Measurements from ENCODE around the gene OR51G1. TPM values are rescaled to one million over a fixed set of nuclear protein-coding genes. Genes with fewer than 3 reads are reported as not detected.

The OR51G1 gene, protein sequence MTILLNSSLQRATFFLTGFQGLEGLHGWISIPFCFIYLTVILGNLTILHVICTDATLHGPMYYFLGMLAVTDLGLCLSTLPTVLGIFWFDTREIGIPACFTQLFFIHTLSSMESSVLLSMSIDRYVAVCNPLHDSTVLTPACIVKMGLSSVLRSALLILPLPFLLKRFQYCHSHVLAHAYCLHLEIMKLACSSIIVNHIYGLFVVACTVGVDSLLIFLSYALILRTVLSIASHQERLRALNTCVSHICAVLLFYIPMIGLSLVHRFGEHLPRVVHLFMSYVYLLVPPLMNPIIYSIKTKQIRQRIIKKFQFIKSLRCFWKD
- not detected in 5 replicates for total RNA-seq (2022; extraction: Qiagen RNA extraction; ENCODE audit: low read depth)

DNA sequence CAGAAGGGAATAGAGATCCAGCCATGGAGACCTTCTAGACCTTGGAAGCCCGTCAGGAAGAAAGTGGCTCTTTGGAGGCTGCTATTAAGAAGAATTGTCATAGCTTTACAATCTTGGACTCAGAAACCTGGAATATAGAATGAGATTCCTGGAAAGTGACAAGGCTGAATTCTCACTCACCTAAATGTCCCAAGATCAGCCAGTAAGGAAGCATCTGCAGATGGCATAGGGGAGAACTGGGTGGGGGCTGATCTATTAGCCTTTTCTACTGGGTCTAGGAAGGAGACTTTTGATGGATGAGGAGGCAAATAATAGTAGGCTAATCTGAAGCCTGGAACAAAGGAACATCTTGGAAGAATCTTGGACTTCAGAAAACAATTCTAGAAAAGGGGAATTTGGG, at the start of gene OR51G1:
Gene OR51G1 (minus strand): TSS at position 101 of the 400 bp plus-strand sequence. CDS start 0 bp downstream, at position 101.

DNA sequence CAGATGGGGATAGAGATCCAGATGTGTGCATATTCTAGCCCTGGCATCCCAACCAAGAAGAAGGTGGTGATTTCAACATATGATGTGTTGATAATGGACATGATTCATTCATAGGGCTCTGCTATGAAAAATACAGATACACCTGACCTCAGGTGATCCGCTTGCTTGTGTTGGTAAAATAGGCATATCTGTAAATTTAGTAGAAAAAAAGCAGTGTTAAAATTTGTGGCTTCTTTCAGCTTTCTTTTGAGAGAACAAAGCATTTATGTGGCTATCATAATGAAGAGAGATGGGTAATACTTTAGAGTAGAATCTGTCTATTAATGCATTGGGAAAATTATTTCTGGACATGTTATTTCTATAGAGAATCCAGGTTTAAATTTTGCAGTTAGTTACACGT, 31.5 kb upstream of the OR51G1 start, which contains the start of gene OR51A2:
Gene OR51A2 (minus strand): TSS at position 101 of the 400 bp plus-strand sequence. CDS start 0 bp downstream, at position 101.

DNA sequence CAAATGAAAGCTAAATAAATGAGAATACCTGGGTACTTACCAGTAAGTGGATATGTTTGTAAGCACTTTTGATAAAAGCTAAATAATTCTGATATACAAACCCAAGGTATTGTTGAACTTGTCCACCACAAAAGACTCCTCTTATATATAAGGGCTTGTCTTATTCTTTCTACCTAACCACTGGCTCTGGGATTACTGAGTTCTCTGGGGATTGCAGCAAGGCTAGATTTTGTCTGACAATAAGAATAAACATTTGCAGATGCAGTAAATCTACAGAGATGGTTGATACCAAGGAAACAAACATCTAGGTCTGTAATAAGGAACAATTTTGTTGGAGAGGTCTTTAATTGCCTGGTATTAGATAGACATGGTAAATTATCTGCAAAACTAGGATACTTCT, 23.4 kb upstream of the OR51G1 start, which contains the start of gene OR51A4:
Gene OR51A4 (minus strand): TSS at position 101 of the 400 bp plus-strand sequence. CDS start 505 bp downstream, outside the sequence.

DNA sequence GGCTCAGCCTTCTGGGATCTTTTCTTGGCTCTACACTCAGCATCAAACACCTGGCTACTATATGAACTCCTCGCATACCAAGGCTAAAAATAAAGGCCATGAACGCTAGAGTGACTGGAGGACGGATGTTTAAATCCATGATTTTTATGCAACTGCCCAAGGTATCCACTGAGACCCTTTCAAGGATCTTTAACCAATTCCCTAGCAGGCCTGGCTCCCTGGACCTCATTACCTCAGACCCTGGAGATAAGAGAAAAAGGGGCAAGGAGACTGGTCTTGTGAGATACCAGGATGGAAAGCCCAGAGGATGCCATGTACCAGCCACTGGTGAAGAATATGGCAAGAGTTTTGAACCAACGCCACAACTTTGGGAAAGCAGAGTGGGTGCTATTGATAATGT, 4.9 kb downstream of the OR51G1 start, which contains the start of gene OR51G2:
Gene OR51G2 (minus strand): TSS at position 101 of the 400 bp plus-strand sequence. CDS start 3,687 bp downstream, outside the sequence.

DNA sequence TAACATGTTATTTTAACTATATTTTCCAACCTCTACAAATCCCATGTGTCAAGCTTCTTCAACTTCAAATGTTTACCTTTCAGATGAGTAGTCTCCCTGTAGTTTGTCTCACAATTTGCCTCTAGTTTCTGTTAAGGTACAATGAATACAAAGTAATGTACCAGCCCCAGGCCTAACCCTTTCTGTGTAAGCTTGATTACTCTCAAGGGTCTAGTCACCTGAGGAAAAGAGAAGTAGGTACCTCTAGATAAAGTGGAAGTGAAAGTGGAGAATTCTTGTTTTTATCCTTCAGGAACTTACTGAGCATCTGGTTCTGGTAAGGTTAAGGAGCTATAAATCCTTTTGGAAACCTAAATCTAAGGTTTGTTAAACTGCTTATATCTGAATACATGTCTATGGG, 20.7 kb downstream of the OR51G1 start, which contains the start of gene OR51A7:
Gene OR51A7 (plus strand): TSS at position 300 of the 400 bp plus-strand sequence. CDS start 3,587 bp downstream, outside the sequence.

DNA sequence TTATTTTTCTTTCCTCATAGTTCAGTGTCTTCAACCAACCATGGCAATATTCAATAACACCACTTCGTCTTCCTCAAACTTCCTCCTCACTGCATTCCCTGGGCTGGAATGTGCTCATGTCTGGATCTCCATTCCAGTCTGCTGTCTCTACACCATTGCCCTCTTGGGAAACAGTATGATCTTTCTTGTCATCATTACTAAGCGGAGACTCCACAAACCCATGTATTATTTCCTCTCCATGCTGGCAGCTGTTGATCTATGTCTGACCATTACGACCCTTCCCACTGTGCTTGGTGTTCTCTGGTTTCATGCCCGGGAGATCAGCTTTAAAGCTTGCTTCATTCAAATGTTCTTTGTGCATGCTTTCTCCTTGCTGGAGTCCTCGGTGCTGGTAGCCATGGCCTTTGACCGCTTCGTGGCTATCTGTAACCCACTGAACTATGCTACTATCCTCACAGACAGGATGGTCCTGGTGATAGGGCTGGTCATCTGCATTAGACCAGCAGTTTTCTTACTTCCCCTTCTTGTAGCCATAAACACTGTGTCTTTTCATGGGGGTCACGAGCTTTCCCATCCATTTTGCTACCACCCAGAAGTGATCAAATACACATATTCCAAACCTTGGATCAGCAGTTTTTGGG, 42.2 kb downstream of the OR51G1 start, which contains the start of gene OR51T1:
Gene OR51T1 (plus strand): TSS at position 41 of the 641 bp plus-strand sequence. CDS start 0 bp downstream, at position 41.

Other genes starting within 250 kb of the OR51G1 start
- gene OR51E2, start 226.5 kb downstream of the OR51G1 start, total RNA-seq (2022; extraction: Qiagen RNA extraction; ENCODE audit: low read depth), result not detected in 5 replicates
- gene MMP26, start 219.6 kb downstream of the OR51G1 start, total RNA-seq (2022; extraction: Qiagen RNA extraction; ENCODE audit: low read depth), result not detected in 5 replicates
- gene OR51F1, start 154.4 kb downstream of the OR51G1 start, total RNA-seq (2022; extraction: Qiagen RNA extraction; ENCODE audit: low read depth), result not detected in 5 replicates
- gene OR52R1, start 120.0 kb downstream of the OR51G1 start, total RNA-seq (2022; extraction: Qiagen RNA extraction; ENCODE audit: low read depth), result not detected in 5 replicates
- gene OR51F2, start 103.0 kb downstream of the OR51G1 start, total RNA-seq (2022; extraction: Qiagen RNA extraction; ENCODE audit: low read depth), result not detected in 5 replicates
- gene OR51S1, start 75.1 kb downstream of the OR51G1 start, total RNA-seq (2022; extraction: Qiagen RNA extraction; ENCODE audit: low read depth), result not detected in 5 replicates
- not detected in 5 replicates for gene OR51T1, start 42.4 kb downstream of the OR51G1 start, total RNA-seq (2022; extraction: Qiagen RNA extraction; ENCODE audit: low read depth)
- gene OR51A7, start 20.6 kb downstream of the OR51G1 start, total RNA-seq (2022; extraction: Qiagen RNA extraction; ENCODE audit: low read depth), result not detected in 5 replicates
- not detected in 5 replicates for gene OR51G2, start 5.0 kb downstream of the OR51G1 start, total RNA-seq (2022; extraction: Qiagen RNA extraction; ENCODE audit: low read depth)
- gene OR51A4, start 23.3 kb upstream of the OR51G1 start, total RNA-seq (2022; extraction: Qiagen RNA extraction; ENCODE audit: low read depth), result not detected in 5 replicates
- not detected in 5 replicates for gene OR51A2, start 31.4 kb upstream of the OR51G1 start, total RNA-seq (2022; extraction: Qiagen RNA extraction; ENCODE audit: low read depth)
- gene OR51L1, start 70.5 kb upstream of the OR51G1 start, total RNA-seq (2022; extraction: Qiagen RNA extraction; ENCODE audit: low read depth), result not detected in 5 replicates
- not detected in 5 replicates for gene OR52J3, start 122.2 kb upstream of the OR51G1 start, total RNA-seq (2022; extraction: Qiagen RNA extraction; ENCODE audit: low read depth)
- not detected in 5 replicates for gene OR52E2, start 135.3 kb upstream of the OR51G1 start, total RNA-seq (2022; extraction: Qiagen RNA extraction; ENCODE audit: low read depth)
- gene OR52E1, start 145.2 kb upstream of the OR51G1 start, total RNA-seq (2022; extraction: Qiagen RNA extraction; ENCODE audit: low read depth), result not detected in 5 replicates
- gene OR52A5, start 214.0 kb upstream of the OR51G1 start, total RNA-seq (2022; extraction: Qiagen RNA extraction; ENCODE audit: low read depth), result not detected in 5 replicates
- not detected in 5 replicates for gene OR52A1, start 230.4 kb upstream of the OR51G1 start, total RNA-seq (2022; extraction: Qiagen RNA extraction; ENCODE audit: low read depth)